ENCODE results near the gene KIF7. TPM values are rescaled to one million over a fixed set of nuclear protein-coding genes. Genes with fewer than 3 reads are reported as not detected.

KIF7 gene
- total RNA-seq, 1 donor = 0.21 TPM

DNA sequence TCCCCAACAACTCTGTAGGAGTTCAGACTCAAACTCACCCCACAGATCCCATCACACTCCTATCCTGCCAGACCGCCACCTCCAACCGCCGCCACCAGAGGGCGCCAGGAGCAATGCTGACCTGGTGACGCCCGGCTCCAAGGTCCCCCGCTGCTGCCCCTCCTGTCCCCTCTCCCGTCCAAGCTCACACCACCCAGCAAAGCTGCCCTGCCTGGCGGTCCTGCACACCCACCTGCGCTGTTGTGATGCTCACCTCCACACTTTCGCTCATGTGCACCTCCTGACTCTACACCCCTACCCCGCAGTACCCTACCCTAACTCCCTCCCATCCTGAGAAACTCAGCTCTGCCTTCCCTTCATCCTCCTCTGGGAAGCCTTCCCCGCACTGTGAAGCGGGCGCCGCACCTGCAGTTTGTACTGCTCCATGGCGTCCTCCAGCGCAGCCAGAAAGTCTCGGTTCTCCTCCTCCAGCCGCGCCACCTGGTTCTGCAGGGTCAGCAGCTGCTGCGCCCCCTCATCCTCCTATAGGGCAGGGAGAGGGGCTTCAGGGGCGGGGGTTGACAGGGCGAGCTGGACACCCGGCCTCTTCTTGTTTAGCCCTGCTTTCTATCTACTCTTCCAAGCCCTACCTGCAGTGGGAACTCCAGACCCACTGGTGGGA lies 7.9 kb downstream of the KIF7 start:
- H3K27me3 ChIP-seq (ENCODE audit: insufficient read depth, low read length) = no peaks in the 10 kb centered on the region

DNA sequence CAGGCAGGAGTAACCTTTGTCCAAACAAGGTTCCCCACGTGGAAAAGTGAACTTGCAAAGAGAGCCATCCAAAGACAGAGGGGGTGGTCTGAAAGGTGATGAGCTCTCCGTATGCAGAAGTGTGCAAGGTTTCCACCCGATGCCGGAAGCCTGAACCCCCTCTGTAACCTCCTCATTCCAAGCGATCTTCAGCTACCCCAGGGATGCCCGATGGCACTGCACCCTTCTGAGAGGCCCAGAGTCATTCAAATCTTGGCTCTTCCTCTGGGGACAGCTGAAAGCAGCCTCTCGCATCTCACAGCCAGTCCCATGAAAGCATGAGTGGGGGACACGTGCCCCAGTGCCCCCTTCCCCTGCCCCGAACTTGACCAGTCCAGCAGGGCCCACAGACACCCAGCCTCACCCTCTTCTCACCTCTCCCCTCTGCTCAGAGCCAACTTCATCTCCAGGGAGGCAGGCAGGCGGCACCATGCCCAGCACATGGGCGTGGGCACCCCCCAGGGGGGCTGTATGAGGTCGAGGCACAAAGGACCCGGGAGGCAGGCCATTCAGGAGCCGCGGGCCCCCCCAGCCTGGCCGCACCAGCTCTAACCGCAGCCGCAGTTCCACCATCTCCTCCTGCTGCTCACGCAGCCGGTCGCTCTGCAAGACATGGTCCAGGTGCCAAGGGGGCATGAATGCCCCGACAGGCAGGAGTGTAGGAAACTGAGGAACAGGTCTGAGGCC lies 8.7 kb downstream of the KIF7 start:
- H3K4me1 ChIP-seq (ENCODE audit: insufficient read depth, low read length) = no peaks in the 10 kb centered on the region
- H3K27me3 ChIP-seq (ENCODE audit: insufficient read depth, low read length) = no peaks in the 10 kb centered on the region
- H3K9me3 ChIP-seq (ENCODE audit: low read depth, low read length) = no peaks in the 10 kb centered on the region
- no peak overlapping the region for H3K4me3 ChIP-seq (ENCODE audit: low read length)

More for the DNA sequence above, 7.9 kb downstream of the KIF7 start:
- Histone ChIP-seq H3K4me1 (ENCODE audit: insufficient read depth, low read length) (no peaks in the 10 kb centered on the region), H3K4me3 (ENCODE audit: low read length) (no peak overlapping the region), H3K9me3 (ENCODE audit: low read depth, low read length) (no peaks in the 10 kb centered on the region)

DNA sequence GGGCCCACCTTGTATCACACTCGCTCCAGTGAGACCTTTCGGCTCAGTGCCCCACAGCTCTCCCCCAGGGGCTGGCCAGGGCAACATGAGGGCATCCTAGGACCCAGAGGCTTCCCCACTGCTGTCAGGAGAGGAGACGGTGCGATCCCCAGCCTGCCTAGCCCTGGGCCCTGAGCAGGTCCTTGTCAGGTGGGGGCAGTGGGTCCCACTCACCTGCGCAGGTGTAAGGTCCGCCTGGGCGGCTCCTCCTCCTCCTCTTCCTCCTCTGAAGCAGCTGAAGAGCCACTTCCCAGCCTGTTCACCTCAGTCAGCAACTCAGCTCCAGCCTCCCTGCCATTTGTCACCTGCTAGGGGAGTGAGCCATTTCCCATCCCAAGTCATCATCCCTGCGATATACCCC lies 9.6 kb downstream of the KIF7 start:
- H3K4me1 ChIP-seq (ENCODE audit: insufficient read depth, low read length) = no peaks in the 10 kb centered on the region
- no peak overlapping the region for H3K4me3 ChIP-seq (ENCODE audit: low read length)
- H3K27me3 ChIP-seq (ENCODE audit: insufficient read depth, low read length) = no peaks in the 10 kb centered on the region
- no peaks in the 10 kb centered on the region for H3K9me3 ChIP-seq (ENCODE audit: low read depth, low read length)

DNA sequence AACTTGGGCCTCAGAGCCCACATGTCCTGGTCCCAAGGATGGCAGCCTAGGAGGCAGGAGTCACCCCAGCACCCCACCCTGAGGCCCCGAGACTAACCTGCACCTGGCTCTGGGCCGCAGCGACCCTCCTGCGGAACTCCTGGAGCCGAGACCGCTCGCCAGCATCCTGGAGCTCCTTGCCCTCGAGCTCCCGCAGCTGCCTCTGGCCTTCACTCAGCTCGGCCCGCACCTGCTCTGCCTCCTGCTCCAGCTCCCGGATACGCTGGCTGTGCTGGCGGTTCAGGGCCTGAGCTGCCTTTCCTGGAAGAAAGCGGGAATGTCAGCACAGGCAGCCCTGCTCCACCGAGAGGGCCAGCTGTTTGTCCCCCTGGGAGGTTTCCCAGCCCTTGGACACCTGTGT lies 13.2 kb downstream of the KIF7 start:
- Histone ChIP-seq H3K4me1 (ENCODE audit: insufficient read depth, low read length) (no peaks in the 10 kb centered on the region), H3K27me3 (ENCODE audit: insufficient read depth, low read length) (no peaks in the 10 kb centered on the region), H3K4me3 (ENCODE audit: low read length) (no peak overlapping the region), H3K9me3 (ENCODE audit: low read depth, low read length) (no peaks in the 10 kb centered on the region)

DNA sequence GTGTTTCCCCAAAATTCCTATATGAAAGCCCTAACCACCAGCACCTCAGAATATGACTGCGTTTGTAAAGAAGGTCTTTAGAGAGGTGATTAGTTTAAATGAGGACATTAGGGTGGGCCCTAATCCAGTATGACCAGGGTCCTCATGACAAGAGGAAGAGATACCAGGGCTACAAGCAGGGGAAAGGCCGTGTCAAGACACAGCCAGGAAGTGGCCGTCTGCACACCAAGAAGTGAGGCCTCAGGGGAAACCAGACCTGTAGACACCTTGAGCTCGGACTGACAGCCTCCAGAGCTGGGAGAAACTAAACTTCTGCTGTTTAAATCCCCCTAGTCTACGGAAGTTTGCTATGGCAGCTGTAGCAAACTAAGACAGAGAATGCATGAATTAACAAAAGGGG lies 14.2 kb downstream of the KIF7 start:
- Histone ChIP-seq H3K27me3 (ENCODE audit: insufficient read depth, low read length) (no peaks in the 10 kb centered on the region), H3K9me3 (ENCODE audit: low read depth, low read length) (no peaks in the 10 kb centered on the region), H3K4me3 (ENCODE audit: low read length) (no peak overlapping the region), H3K4me1 (ENCODE audit: insufficient read depth, low read length) (no peaks in the 10 kb centered on the region)

DNA sequence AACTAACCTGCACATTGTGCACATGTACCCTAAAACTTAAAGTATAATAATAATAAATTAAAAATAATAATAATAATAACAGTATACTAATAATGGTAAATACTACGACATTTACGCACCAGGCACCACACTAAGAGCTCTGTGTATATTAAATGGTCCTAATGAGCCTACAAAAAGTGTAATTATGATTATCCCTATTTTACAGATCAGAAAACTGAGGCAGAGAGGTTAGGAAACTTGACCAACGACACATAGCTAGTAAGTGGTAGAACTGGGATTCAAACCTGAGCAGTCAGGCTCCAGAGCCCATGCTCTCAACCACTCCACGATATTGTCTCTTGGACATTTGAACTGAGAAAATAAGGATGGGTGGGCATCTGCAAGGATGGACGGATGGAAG lies 15.0 kb downstream of the KIF7 start:
- no peaks in the 10 kb centered on the region for H3K4me1 ChIP-seq (ENCODE audit: insufficient read depth, low read length)
- H3K9me3 ChIP-seq (ENCODE audit: low read depth, low read length) = no peaks in the 10 kb centered on the region
- H3K27me3 ChIP-seq (ENCODE audit: insufficient read depth, low read length) = no peaks in the 10 kb centered on the region
- H3K4me3 ChIP-seq (ENCODE audit: low read length) = no peak overlapping the region

DNA sequence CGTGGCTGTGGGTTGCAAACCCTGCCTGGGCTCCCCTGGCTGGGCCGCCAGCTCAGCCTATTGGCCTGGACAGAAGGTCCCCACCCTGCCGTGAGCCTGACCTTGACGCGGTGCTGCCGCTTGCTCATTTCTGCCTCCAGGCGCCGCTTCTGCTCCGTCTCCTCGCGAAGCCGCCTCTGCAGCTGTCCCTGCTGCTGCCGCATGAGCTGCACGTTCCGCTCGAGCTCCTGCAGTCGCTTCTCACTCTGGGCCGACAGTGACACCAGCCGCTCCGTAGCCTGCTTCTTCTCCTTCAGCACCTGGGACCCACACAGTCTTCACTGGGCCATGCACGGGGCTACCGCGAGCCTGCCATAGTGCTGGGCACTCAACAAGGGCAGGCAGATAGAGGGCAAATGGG lies 21.7 kb downstream of the KIF7 start:
- no peaks in the 10 kb centered on the region for H3K27me3 ChIP-seq (ENCODE audit: insufficient read depth, low read length)

DNA sequence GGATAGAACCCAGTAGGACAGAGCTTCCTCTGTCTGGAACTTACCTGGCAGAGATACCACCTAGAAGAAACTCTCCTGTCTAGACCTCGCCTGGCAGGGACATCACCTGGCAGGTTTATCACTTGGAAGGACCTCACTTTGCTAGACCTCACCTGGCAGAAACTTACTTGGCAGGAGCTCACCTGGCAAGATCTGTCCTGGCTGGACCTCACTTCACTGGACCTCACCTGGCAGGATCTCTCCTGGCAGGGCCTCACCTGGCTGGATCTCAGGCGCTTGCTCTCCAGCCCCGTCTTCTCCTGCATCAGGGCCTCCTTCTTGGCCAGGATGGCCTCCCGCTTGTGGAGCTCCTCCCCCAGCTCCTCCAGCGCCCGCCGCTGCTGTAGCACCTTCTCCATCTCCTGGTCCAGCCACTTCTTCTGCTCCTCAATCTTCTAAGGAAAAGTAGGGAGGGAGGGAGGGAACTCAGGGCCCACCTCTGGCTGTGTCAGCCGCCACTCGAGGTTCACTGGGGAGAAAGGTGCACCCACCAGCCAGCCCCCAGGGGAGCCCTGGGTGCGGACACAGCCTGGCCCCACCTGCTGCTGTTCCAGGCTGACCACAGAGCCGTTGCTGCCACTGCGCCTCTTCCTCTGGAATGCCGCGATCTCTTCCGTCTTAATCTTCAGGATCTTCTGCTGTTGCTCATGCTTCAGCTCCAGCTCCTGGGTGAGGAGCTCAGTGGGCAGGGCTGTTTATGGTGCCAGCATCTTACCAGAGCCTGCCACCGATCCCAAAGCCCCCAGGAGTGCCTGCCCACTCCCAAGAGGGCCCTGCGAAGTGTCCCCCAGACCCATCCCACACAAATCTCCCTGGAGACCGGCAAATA lies 22.5 kb downstream of the KIF7 start:
- Histone ChIP-seq H3K27me3 (ENCODE audit: insufficient read depth, low read length) (no peaks in the 10 kb centered on the region), H3K9me3 (ENCODE audit: low read depth, low read length) (no peaks in the 10 kb centered on the region), H3K4me1 (ENCODE audit: insufficient read depth, low read length) (no peaks in the 10 kb centered on the region), H3K4me3 (ENCODE audit: low read length) (no peak overlapping the region)

More for the DNA sequence above, 21.7 kb downstream of the KIF7 start:
- Histone ChIP-seq H3K9me3 (ENCODE audit: low read depth, low read length) (no peaks in the 10 kb centered on the region), H3K4me1 (ENCODE audit: insufficient read depth, low read length) (no peaks in the 10 kb centered on the region), H3K4me3 (ENCODE audit: low read length) (no peak overlapping the region)

DNA sequence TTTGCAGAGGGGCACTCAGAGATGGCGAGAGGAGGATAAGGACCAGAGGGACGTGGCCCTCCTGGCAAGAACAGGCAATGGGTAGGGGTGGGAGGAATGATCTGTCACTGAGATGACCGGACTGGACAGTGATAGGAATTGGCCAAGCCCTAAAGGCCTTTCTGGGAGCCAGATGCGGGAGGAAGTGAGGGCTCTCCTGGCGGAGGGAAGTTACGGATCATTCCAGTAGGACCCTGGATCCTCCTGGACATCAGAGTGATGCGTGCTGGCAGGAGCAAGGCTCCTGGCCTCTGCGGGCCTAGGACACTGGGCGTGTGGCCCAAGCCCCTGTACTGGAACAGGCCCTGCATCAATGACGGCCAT lies 23.4 kb downstream of the KIF7 start:
- no peaks in the 10 kb centered on the region for H3K9me3 ChIP-seq (ENCODE audit: low read depth, low read length)
- H3K4me3 ChIP-seq (ENCODE audit: low read length) = no peak overlapping the region
- H3K27me3 ChIP-seq (ENCODE audit: insufficient read depth, low read length) = no peaks in the 10 kb centered on the region
- no peaks in the 10 kb centered on the region for H3K4me1 ChIP-seq (ENCODE audit: insufficient read depth, low read length)

DNA sequence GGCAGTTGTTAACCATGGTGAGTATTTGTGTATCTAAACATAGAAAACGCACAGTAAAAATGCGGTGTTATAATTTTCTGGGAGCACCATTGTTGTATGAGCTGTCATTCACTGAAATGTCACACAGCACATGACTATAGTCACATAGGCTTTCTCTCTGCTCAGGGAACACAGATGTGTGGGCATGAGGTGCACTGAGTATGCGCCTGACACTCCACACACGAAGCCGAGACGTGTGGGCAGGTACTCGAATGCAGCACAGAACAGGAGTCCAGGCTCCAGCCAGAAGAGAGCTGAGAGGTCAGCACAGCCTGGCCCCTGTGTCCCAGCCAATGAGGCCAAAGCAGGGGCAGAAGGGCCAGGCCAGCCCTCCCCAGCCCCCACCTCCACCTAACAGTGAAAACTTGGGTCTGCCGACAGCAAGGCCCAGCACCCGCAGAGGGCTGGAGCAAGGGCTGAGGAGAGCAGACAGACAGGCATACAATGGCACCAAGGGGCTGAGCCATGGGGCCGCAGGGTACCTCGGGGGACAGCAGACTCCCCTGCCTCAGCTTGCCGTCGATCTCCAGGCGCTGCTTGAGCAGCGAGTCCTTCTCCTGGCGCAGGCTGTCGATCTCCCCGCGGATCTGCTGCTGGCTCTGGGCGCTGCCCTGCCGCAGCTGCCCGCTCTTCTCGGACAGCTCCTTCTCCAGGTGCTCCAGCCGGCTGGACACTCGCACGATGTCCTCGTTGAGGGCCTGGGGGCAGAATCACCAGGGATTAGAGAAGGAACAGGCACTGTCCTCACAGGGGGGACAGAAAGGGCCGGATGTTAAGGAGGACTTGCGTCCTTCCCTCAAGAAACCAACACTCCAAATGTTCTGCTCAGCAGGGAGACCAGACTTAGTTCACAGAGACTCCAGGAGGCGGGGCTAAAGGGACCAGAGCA lies 24.0 kb downstream of the KIF7 start:
- Histone ChIP-seq H3K9me3 (ENCODE audit: low read depth, low read length) (no peaks in the 10 kb centered on the region), H3K4me1 (ENCODE audit: insufficient read depth, low read length) (no peaks in the 10 kb centered on the region), H3K4me3 (ENCODE audit: low read length) (no peak overlapping the region), H3K27me3 (ENCODE audit: insufficient read depth, low read length) (no peaks in the 10 kb centered on the region)

DNA sequence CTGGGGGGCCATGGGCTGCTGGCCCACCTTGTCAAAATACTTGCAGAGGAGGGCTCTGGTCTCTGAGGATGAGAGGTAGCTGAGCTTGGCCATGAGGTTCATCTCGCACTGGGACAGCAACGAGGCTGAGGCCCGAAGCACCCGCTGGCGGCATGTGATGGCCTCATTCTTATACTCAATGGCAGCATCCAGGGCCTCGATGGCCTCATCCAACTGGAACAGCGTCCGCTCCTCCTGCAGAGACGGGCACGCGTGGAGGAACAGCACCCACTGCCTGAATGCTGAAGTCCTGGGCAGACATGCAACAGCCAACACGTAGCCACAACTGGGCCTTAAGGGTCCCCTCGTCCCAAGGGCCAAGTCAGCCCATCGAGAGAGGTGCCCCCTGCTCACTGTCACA lies 25.0 kb downstream of the KIF7 start:
- no peaks in the 10 kb centered on the region for H3K4me1 ChIP-seq (ENCODE audit: insufficient read depth, low read length)
- H3K4me3 ChIP-seq (ENCODE audit: low read length) = no peak overlapping the region
- H3K27me3 ChIP-seq (ENCODE audit: insufficient read depth, low read length) = no peaks in the 10 kb centered on the region
- H3K9me3 ChIP-seq (ENCODE audit: low read depth, low read length) = no peaks in the 10 kb centered on the region

DNA sequence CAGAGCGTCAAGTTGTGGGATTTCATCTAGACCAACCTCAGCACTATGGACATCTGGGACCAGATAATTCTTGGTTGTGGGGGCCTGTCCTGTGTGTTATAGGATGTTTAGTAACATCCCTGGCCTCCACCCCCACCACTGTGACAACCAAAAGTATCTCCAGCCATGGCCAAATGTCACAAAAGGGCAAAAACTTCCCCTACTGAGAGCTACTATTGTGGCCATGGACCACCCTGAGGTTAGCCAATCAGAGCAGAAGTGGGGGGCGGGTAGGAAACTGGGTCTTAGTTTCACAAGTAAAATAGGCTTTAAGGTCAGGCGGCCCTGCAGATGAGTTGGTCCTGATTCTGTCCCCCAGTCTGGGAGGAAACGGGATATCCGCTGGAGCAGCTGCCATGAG lies 25.4 kb downstream of the KIF7 start:
- Histone ChIP-seq H3K4me1 (ENCODE audit: insufficient read depth, low read length) (no peaks in the 10 kb centered on the region), H3K4me3 (ENCODE audit: low read length) (no peak overlapping the region), H3K27me3 (ENCODE audit: insufficient read depth, low read length) (no peaks in the 10 kb centered on the region), H3K9me3 (ENCODE audit: low read depth, low read length) (no peaks in the 10 kb centered on the region)

DNA sequence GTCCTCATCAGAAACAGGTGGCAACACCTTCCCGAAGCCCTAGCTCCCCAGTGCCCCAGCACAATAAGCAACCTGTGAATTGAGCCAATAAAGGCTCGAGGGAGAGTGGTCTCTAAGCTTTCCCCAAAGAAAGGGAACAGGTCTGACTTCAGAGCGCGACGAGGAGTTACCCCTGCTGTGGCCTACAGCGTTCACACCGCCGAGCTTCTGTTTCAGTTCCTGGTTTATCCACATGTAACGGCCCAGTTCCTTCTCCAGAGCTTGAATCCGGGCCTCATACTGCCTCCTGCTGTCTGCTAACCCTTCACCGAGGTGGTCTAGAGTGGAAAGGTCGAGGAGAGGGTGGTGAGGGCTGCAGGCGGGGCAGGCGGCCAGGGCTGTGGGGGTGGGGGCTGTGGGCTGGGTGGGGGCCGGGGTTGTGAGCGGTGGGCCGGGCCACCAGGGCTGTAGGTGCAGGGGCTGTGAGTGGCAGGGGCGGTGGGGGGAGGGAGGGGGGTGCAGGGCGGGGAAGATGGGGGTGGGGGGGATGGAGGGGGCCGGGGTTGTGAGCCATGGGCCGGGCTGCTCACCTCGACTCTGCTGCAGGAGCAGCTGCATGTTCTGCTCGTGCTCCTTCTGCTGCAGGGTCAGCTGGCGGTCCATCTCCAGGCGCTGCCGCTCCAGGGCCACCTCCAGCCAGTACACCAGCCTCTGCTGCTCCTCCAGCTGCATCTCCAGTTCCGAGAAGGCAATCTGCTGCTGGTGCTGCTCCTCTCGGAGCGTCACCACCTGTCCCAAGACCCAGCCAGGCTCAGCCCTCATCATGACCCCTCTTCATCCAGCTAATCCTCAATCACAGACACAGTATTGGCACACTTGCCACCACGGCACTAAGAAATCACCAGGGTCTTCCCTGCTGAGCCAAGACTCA lies 26.2 kb downstream of the KIF7 start:
- Histone ChIP-seq H3K4me3 (ENCODE audit: low read length) (no peak overlapping the region), H3K9me3 (ENCODE audit: low read depth, low read length) (no peaks in the 10 kb centered on the region), H3K27me3 (ENCODE audit: insufficient read depth, low read length) (no peaks in the 10 kb centered on the region), H3K4me1 (ENCODE audit: insufficient read depth, low read length) (no peaks in the 10 kb centered on the region)

DNA sequence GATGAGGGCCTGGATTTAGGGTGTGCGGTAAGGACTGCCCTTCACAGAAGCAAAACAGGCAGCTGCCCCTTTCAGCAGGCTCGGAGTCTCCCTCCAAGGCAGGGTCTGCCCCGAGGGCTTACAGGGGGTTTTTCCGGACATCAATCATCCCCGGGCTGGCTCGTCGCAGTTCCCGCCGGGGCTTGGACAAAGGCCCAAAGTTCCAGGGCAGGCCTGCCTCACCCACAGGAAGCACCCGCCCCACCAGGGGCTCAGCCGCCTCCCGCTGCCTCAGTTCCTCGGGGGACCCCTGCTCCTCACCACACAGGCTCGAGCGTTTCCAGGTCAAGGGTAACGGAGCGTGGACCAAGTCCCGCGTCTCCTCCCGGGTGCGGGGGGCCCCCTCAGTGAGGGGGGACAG lies 27.0 kb downstream of the KIF7 start:
- no peaks in the 10 kb centered on the region for H3K27me3 ChIP-seq (ENCODE audit: insufficient read depth, low read length)
- no peaks in the 10 kb centered on the region for H3K4me1 ChIP-seq (ENCODE audit: insufficient read depth, low read length)
- no peaks in the 10 kb centered on the region for H3K9me3 ChIP-seq (ENCODE audit: low read depth, low read length)
- no peak overlapping the region for H3K4me3 ChIP-seq (ENCODE audit: low read length)
